HG03565 (cell line): ENCODE results near the gene LARP1.

Experiments
- ATAC-seq: cut with Tn5 transposase; IDR thresholded peaks from one replicate; pipeline ENCODE4 v1.9.1; 2021; ENCODE audit warnings: mild to moderate bottlenecking, moderate library complexity; ENCODE audit not compliant: unreplicated experiment

LARP1 gene

DNA sequence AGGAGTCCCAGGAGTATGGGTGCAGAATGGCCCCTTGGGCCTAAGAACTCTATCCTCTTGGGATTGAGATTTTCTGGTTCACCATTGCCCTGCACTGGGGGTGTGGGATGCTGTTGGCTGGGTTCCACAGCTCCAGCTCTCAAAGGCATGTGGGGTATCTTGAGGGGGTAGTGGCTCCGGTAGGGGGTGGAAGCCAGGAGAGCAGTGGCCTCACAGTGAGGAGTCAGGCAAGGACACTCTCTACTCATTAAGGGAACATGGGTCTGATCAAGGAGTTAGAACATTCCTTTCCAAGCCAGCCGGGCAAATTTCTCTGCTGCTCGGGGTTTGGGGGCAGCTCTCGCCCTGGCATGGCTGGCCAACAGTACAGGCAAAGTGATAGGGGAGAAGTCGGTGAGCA lies 33.0 kb downstream of the LARP1 start:
- ATAC-seq: no peak

DNA sequence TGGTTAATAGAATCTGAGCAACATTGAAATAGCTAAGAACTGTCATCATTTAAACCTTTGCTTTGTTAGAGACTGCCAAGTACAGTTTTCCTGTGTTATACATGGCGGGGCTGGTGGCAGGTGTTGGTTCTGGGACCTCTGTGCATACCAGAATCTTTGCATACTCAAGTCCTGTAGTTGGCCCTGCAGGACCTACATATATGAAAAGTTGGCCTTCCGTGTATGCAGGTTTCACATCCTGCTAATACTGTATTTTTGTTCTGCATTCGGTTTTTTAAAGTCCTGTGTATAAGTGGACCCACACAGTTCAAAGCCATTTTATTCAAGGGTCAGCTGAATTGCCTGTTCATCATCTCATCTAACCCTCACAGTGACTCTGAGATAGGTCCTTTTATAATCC lies 36.4 kb downstream of the LARP1 start:
- no peak for ATAC-seq

DNA sequence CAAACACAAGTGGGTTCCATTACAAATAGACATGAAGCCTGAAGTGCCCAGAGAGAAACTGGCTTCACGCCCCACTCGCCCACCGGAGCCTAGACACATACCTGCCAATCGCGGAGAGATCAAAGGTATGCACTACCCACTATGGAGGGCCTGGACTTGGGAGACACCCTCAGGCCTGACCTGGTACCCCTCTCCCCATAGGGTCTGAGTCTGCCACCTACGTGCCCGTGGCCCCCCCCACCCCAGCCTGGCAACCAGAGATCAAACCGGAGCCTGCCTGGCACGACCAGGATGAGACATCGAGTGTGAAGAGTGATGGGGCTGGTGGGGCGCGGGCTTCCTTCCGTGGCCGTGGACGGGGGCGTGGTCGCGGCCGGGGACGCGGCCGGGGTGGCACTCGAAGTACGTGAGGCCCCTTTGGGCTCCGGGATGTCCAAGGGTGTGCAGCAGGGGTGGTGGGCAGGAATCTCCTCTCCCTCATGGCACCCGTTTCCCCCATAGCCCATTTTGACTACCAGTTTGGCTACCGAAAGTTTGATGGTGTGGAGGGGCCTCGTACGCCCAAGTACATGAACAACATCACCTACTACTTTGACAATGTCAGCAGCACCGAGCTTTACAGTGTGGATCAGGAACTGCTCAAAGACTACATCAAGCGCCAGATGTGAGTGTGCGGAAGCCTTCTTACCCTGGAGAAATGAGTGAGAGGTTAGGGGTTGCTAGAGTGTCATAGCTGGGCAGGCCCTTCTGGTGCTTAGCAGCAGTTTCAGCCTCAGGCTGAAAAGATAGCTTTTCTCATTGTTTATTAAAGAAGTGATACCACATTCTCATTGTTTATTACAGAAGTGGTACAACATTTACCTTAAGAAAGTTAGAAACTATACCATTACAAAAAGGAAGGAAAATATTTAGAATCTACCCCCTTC lies 38.7 kb downstream of the LARP1 start:
- ATAC-seq: no peak

DNA sequence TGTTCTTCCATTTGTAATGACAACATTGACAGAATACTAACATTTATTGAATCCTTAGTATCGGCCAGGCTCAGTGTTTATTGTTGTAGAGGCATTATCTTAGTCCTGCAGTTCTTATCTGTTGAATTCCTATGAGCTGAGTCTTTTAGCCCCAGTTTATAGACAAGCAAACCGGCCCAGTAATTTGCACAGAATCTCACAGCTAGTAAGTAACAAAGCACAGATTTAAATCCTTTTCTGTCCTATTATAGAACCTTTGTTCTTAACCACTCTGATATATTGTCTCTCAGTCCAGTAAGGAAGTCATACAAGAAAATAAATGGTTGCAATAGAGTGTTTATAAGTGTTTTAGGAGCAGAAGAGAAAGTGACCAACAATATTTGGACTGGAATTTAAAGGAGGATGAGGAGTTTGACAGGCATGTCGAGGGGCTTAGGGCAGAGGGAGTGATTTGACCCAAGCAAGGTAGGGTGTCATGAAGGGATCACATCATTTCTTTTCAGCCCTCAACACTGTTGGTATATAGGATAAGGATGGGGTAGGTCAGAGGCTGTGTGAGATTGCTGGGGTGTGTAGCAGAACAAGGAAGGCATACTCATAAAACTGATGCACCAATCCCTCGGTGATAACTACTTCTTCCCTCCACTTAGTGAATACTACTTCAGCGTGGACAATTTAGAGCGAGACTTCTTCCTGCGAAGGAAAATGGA lies 39.5 kb downstream of the LARP1 start:
- no peak for ATAC-seq

- no peak for ATAC-seq
Measured at GRCh38 chr5:154795235-154795596, 40.0 kb downstream of the LARP1 start.

DNA sequence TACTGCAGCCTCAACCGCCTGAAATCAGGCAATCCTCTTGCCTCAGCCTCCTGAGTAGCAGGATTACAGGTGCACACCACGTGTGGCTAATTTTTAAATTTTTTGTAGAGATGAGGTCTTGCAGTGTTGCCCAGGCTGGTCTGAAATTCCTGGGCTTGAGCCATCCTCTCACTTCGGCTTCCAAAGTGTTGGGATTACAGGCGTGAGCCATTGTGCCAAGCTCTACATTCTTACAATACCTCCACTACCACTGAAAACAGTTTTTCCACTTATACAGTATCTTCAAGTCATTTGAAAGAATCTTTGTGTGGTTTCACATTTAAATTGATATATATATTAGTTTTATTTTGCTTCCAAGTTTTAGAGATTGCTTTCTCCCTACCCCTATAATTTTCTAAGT lies 42.6 kb downstream of the LARP1 start:
- ATAC-seq: no peak

- ATAC-seq: no peak
Measured at GRCh38 chr5:154800582-154800981, 45.4 kb downstream of the LARP1 start.

DNA sequence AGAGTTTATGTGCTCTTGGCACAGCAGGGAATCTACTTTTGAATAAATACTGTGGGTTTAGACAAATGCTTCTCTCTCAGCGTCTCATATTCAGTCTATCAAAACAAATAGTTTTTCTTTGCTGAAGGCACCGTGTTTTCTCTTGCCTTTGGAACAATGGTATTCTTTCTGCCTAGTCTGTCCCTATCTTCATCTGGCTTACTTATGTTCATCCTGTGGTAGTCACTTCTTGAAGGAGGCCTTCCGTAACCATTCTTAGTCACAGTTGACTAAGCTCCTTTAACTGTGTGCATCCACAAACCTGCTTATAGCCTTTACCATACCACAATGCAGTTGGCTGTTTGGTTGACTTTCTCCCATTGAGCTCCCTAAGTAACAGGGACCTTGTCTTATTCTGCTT lies 45.9 kb downstream of the LARP1 start:
- no peak for ATAC-seq

GRCh38 chr5:154802050-154802449 lies 46.9 kb downstream of the LARP1 start:
- no peak for ATAC-seq

DNA sequence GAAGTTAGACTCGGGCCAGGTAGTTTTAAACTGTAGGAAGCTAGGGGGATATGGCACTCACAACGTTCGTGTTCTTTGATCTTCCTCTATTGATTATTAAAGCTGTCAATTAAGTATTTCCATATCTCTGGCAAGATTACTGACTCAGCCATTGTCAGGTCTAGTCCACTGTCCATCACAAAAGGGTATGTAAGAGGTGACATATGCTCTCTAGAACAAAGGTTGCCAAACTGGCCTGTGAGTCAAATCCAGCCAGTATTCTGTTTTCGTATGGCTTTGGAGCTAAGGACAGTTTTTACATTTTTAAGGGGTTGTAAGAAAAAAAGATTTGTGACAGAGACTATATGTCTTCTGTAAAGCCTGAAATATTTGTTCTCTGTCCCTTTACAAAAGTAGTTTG lies 51.0 kb downstream of the LARP1 start:
- no peak for ATAC-seq

DNA sequence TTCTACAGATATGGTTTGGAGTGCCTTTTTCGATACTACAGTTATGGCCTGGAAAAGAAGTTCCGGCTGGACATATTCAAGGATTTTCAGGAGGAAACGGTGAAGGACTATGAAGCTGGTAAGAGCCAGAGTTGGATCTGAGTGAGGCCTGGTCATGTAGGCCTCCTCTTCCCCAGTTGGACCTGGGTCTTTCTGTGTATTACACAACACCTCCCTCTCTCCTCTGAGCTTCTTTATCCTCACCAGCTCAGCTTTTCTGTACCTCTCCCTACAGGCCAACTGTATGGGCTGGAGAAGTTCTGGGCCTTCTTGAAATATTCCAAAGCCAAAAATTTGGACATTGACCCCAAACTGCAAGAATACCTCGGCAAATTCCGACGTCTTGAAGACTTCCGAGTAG lies 56.1 kb downstream of the LARP1 start:
- no peak for ATAC-seq

GRCh38 chr5:154811653-154812465 lies 56.7 kb downstream of the LARP1 start:
- peak; percentile 61 for ATAC-seq

DNA sequence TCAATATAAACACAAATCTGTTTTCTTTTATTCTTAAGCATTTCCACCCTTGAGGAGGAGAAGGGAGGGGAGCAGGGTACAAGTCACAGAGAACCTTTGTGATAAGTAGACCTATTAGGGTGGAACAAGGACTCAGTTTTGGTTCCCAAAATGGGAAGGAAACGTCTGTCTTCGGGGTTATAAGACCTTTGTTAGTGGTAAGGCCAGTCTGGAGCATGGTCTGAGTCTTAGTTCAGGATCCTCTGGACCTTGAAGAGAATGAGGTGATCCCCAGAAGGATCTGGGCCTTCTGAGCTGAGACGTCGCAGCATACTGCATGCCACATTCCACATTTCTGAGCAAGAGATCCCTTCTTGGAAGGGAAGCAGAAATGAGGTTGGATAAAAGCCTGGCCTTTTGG lies 58.0 kb downstream of the LARP1 start:
- no peak for ATAC-seq

- no peak for ATAC-seq
Measured at GRCh38 chr5:154813736-154814135, 58.6 kb downstream of the LARP1 start.

GRCh38 chr5:154815025-154815424 lies 59.8 kb downstream of the LARP1 start:
- ATAC-seq: no peak

DNA sequence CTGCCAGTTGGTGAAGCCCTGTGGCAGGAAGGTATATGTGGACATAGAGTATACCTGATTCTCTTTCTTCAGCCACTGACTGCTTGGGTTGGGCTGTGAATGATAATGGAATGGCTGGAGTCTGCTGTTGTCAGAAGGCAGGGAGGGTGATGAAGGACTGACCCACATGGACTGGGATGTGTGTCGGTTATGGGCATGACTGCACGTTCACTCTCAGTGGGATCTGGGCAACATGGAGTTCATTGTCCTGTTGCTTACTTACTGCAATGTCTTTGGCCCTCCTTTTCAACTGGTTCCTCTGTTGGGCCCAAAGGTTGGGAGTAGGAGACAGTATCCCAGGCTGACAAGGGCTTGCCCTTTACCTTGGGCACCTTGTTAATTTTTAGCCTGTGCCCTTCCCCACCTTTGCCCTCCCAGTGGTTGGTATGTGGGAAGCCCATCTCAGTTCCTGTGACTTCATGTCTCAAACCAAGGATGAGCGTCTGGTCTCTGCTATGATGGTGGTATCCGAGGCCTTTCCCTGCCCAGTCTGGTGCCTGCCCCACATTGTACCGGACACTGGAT lies 60.6 kb downstream of the LARP1 start:
- no peak for ATAC-seq

DNA sequence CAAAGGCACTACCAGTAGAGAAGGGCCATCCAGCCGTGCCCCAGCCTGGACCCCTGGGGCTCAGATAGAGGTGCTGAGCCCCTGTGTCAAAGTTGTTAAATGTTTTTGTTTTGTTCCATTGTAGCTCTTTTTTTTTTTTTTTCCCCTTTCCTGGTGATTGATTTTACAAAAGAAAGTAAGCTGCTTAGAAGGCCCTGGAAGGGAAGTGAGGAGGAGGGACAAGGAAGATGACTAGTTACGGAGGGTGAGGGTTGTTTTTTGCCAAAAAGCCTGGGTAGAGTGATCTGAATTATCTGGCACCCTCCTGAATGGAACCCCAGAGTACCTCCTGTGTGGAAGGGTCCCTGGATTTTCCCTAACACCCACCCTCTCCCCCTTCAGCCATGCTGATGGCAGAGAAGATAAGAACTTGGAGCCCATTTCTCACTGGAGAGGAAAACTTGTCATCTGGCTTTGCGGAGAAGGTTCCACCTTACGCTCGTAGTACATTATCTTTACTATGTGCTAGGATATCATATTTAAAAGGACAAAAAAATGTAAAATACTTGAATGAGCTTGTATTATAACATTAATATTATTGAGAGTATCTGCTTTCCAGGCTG lies 61.8 kb downstream of the LARP1 start:
- ATAC-seq: no peak

DNA sequence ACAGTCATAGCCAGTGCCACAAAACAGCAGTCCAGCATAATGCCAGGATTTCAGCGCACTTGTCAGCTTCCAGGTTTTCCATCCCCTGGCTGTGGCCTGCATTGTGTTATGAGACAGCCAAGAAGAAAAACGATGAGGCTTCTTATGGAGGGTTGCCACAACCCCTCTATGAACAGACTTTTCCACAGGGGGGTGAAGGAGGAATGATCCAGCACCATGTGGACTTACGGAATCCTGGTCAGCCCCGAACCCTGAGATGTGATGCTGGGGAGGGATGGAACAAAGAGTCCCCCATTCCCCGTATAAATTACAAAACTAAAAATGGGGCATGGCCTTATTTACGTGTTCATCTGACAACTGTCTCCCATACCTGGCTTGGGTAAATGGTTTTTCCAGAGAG lies 62.6 kb downstream of the LARP1 start:
- no peak for ATAC-seq

GRCh38 chr5:154818471-154819116 lies 63.4 kb downstream of the LARP1 start:
- ATAC-seq: no peak

GRCh38 chr5:154819546-154819945 lies 64.4 kb downstream of the LARP1 start:
- ATAC-seq: no peak
